ENCODE measurements around the gene ARIH2.

DNA sequence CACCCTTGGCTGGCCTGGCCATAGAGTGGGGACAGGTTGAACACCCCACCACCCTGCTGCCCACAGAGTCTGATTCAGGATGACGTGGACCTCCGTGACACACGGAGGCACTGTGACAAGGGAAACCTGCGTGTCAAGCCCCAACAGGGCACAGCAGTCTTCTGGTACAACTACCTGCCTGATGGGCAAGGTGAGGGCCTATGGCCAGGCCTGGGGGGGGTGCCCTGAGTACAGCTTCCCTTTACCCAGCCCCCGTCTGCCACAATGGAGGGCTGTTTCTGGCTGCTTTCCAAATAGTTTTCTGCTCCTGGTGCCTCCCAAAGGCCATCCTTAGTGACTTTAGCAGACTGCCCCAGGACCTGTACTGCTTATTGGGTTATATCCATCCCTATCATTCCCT, 87.4 kb downstream of the ARIH2 start:
- TF ChIP-seq, protein P1, sequence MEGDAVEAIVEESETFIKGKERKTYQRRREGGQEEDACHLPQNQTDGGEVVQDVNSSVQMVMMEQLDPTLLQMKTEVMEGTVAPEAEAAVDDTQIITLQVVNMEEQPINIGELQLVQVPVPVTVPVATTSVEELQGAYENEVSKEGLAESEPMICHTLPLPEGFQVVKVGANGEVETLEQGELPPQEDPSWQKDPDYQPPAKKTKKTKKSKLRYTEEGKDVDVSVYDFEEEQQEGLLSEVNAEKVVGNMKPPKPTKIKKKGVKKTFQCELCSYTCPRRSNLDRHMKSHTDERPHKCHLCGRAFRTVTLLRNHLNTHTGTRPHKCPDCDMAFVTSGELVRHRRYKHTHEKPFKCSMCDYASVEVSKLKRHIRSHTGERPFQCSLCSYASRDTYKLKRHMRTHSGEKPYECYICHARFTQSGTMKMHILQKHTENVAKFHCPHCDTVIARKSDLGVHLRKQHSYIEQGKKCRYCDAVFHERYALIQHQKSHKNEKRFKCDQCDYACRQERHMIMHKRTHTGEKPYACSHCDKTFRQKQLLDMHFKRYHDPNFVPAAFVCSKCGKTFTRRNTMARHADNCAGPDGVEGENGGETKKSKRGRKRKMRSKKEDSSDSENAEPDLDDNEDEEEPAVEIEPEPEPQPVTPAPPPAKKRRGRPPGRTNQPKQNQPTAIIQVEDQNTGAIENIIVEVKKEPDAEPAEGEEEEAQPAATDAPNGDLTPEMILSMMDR (IDR thresholded peaks at IDR 0.05; ENCODE audit: extremely low read depth in 1 of 2, insufficient read depth in 1 of 2, low read depth in 1 of 2, low read length in 2 of 2), result no peak
- TF ChIP-seq POLR2A (IDR thresholded peaks at IDR 0.05; ENCODE audit: low read depth, low read length) (no peak), EZH2 (IDR thresholded peaks at IDR 0.05; ENCODE audit: borderline replicate concordance, low read depth, low read length, severe bottlenecking) (no peak), JUN (IDR thresholded peaks at IDR 0.05; ENCODE audit: borderline replicate concordance, insufficient read depth, insufficient read length, low read depth) (no peak), POLR2AphosphoS5 (IDR thresholded peaks at IDR 0.05; ENCODE audit: insufficient read depth, low read depth, low read length) (no peak), GATA2 (IDR thresholded peaks at IDR 0.05; ENCODE audit: insufficient read depth, insufficient read length, low read depth, low read length) (no peak)
- TF ChIP-seq, protein P2, sequence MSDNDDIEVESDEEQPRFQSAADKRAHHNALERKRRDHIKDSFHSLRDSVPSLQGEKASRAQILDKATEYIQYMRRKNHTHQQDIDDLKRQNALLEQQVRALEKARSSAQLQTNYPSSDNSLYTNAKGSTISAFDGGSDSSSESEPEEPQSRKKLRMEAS (IDR thresholded peaks at IDR 0.05; ENCODE audit: insufficient read depth, insufficient read length), result no peak

Measured in endothelial cell of umbilical vein (primary cell).